GM23338 (cell line): ENCODE results near the gene GPR83. TPM values are rescaled to one million over a fixed set of nuclear protein-coding genes. Genes with fewer than 3 reads are reported as not detected.

ENCODE experiments used
- ATAC-seq: fragments of 200-7000 bp; cut with Tn5 transposase; 3 replicates; pipeline ENCODE4 v1.9.1; 2020
- DNase-seq: peaks from one replicate; pipeline ENCODE4 v3.0.0-alpha.2; 2015; ENCODE audit warnings: low spot score
- H2AFZ ChIP-seq: fragments of 200-600 bp; sonication (generic); 2 replicates; pipeline ENCODE4 v1.8.0; 2016; ENCODE audit warnings: antibody characterized with exemption, mild to moderate bottlenecking, moderate library complexity
- H3F3A ChIP-seq: fragments of 200-600 bp; sonication (generic); replicated peaks from 2 replicates; pipeline ENCODE4 v1.8.0; 2017; ENCODE audit warnings: antibody characterized with exemption, mixed run types, low read depth
- H3K27ac ChIP-seq: fragments of 200-600 bp; sonication (generic); 2 replicates; pipeline ENCODE4 v1.6.1; 2016; ENCODE audit warnings: low read depth
- H3K27me3 ChIP-seq: fragments of 200-600 bp; sonication (generic); 2 replicates; pipeline ENCODE4 v1.8.0; 2016; ENCODE audit warnings: mild to moderate bottlenecking, mixed run types, moderate library complexity; ENCODE audit not compliant: insufficient read depth
- H3K36me3 ChIP-seq: fragments of 200-600 bp; sonication (generic); 2 replicates; pipeline ENCODE4 v1.8.0; 2016; ENCODE audit warnings: mild to moderate bottlenecking; ENCODE audit not compliant: insufficient read depth
- H3K4me1 ChIP-seq: fragments of 200-600 bp; sonication (generic); 2 replicates; pipeline ENCODE4 v1.8.0; 2016; ENCODE audit warnings: mild to moderate bottlenecking, moderate library complexity; ENCODE audit not compliant: insufficient read depth
- H3K4me2 ChIP-seq: fragments of 200-600 bp; sonication (generic); 2 replicates; pipeline ENCODE4 v1.7.1; 2017; ENCODE audit warnings: mixed run types
- H3K4me3 ChIP-seq: fragments of 200-600 bp; sonication (generic); 2 replicates; pipeline ENCODE4 v1.6.1; 2016; ENCODE audit warnings: mixed run types
- H3K79me2 ChIP-seq: fragments of 200-600 bp; sonication (generic); replicated peaks from 2 replicates; pipeline ENCODE4 v1.8.0; 2017; ENCODE audit warnings: mild to moderate bottlenecking; ENCODE audit not compliant: insufficient read depth
- H3K9me2 ChIP-seq: fragments of 200-600 bp; sonication (generic); 2 replicates; pipeline ENCODE4 v1.8.0; 2017; ENCODE audit not compliant: insufficient read depth
- H4K20me1 ChIP-seq: fragments of 200-600 bp; sonication (generic); replicated peaks from 2 replicates; pipeline ENCODE4 v1.8.0; 2017; ENCODE audit warnings: mild to moderate bottlenecking; ENCODE audit not compliant: insufficient read depth
- H3K27ac Mint-ChIP-seq: 2 replicates; pipeline ENCODE4 v1.8.0; 2020; ENCODE audit warnings: inconsistent platforms, mild to moderate bottlenecking, moderate library complexity, mixed read lengths
- H3K27me3 Mint-ChIP-seq: 3 replicates; pipeline ENCODE4 v1.8.0; 2022; ENCODE audit warnings: low read depth, mild to moderate bottlenecking, moderate library complexity, mixed read lengths, inconsistent platforms; ENCODE audit not compliant: insufficient read depth, poor library complexity
- H3K36me3 Mint-ChIP-seq: 3 replicates; pipeline ENCODE4 v1.8.0; 2021; ENCODE audit warnings: low read depth, mild to moderate bottlenecking, inconsistent platforms, moderate library complexity, mixed read lengths
- H3K4me1 Mint-ChIP-seq: 3 replicates; pipeline ENCODE4 v1.8.0; 2020; ENCODE audit warnings: mild to moderate bottlenecking, inconsistent platforms, mixed read lengths
- H3K4me3 Mint-ChIP-seq: 3 replicates; pipeline ENCODE4 v1.8.0; 2021; ENCODE audit warnings: moderate library complexity, mild to moderate bottlenecking, inconsistent platforms, mixed read lengths
- H3K9me3 Mint-ChIP-seq: 3 replicates; pipeline ENCODE4 v1.8.0; 2020; ENCODE audit warnings: moderate library complexity, mild to moderate bottlenecking, inconsistent platforms, mixed read lengths
- CREB1 ChIP-seq: fragments of 250-450 bp; sonication (Bioruptor Pico); IDR thresholded peaks from 2 replicates; pipeline ENCODE4 v1.5.0; 2020; ENCODE audit warnings: low read depth, mild to moderate bottlenecking, moderate library complexity
- EZH2 ChIP-seq: fragments of 200-600 bp; sonication (generic); IDR thresholded peaks from one replicate; pipeline ENCODE4 v1.8.0; 2017; ENCODE audit warnings: antibody characterized with exemption, mild to moderate bottlenecking, low read depth; ENCODE audit not compliant: unreplicated experiment
- EZH2phosphoT487 ChIP-seq: fragments of 200-600 bp; sonication (generic); IDR thresholded peaks from one replicate; pipeline ENCODE4 v1.8.1; 2018; ENCODE audit warnings: antibody characterized with exemption; ENCODE audit not compliant: unreplicated experiment
- JUNB ChIP-seq: IDR thresholded peaks from one replicate; pipeline ENCODE4 v1.6.1; 2016; ENCODE audit warnings: antibody characterized with exemption; ENCODE audit not compliant: unreplicated experiment
- NANOG ChIP-seq: IDR thresholded peaks from 2 replicates; pipeline ENCODE4 v1.6.1; 2016; ENCODE audit warnings: antibody characterized with exemption, borderline replicate concordance
- POLR2AphosphoS5 ChIP-seq: IDR thresholded peaks from 2 replicates; pipeline ENCODE4 v1.6.1; 2016; ENCODE audit warnings: antibody characterized with exemption, low read depth
- STAT1 ChIP-seq: IDR thresholded peaks from one replicate; pipeline ENCODE4 v1.6.1; 2016; ENCODE audit warnings: antibody characterized with exemption; ENCODE audit not compliant: unreplicated experiment
- ZNF114 ChIP-seq: fragments of 250-450 bp; sonication (Bioruptor Pico); IDR thresholded peaks from 2 replicates; pipeline ENCODE4 v1.5.0; 2020; ENCODE audit warnings: mild to moderate bottlenecking, moderate library complexity
- ZNF331 ChIP-seq: fragments of 250-450 bp; sonication (Bioruptor Pico); IDR thresholded peaks from 2 replicates; pipeline ENCODE4 v1.5.0; 2020; ENCODE audit warnings: low read depth, mild to moderate bottlenecking, moderate library complexity
- polyA plus RNA-seq: library from polyadenylated mRNA; unstranded; fragments of >200 nt; fragmentation: Nextera tagmentation; extraction: Ambion mirVana; gene quantifications from 2 replicates; pipeline ENCODE4 v1.2.1, GENCODE V29; 2016
- total RNA-seq: library from RNA; depleted of rRNA; stranded (reverse); fragments of >200 nt; shearing (Covaris generic); gene quantifications from 2 replicates; pipeline ENCODE4 v1.2.3, GENCODE V29; 2014
- TF ChIP-seq, protein P1 (sequence below): IDR thresholded peaks from 2 replicates; pipeline ENCODE4 v1.6.1; 2016; ENCODE audit warnings: antibody characterized with exemption
- TF ChIP-seq, protein P2 (sequence below): fragments of 250-450 bp; sonication (Bioruptor Pico); IDR thresholded peaks from 2 replicates; pipeline ENCODE4 v1.5.0; 2020; ENCODE audit warnings: mild to moderate bottlenecking, moderate library complexity
- TF ChIP-seq, protein P3 (sequence below): IDR thresholded peaks from one replicate; pipeline ENCODE4 v1.6.1; 2018; ENCODE audit warnings: antibody characterized with exemption; ENCODE audit not compliant: unreplicated experiment
- TF ChIP-seq, protein P4 (sequence below), 2 experiments: fragments of 200-600 bp in 1 of 2; sonication (generic) in 1 of 2; conservative IDR thresholded peaks; 2 replicates each; pipeline versions ENCODE4 v1.5.1 to v1.6.1; 2016 to 2017; ENCODE audit warnings: antibody characterized with exemption in 2 of 2, low read depth in 2 of 2, mild to moderate bottlenecking in 2 of 2, moderate library complexity in 1 of 2

Gene GPR83
- total and polyA plus RNA-seq, 2 experiments from 2014 or later: 0.17 to 0.18 TPM

DNA sequence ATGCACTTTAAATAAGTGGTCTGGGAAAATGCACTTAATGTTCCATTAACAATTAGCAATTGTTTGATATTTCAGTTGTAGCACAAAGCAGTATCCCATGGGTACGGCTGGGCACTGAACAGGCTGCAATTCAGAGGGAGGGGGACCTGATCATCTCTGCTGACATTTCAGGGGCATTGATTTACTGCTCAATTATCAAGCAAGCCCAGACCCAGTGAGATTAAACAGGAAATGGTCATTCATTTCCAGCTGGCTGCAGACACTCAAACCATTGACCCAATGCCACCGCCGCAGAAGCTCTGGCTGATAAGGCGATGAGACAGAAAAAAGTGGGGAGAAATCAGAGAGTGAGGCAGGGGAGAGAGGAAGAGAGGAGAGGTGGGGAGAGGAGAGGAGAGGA lies 1.2 kb downstream of the GPR83 start:
- TF ChIP-seq, protein P1, sequence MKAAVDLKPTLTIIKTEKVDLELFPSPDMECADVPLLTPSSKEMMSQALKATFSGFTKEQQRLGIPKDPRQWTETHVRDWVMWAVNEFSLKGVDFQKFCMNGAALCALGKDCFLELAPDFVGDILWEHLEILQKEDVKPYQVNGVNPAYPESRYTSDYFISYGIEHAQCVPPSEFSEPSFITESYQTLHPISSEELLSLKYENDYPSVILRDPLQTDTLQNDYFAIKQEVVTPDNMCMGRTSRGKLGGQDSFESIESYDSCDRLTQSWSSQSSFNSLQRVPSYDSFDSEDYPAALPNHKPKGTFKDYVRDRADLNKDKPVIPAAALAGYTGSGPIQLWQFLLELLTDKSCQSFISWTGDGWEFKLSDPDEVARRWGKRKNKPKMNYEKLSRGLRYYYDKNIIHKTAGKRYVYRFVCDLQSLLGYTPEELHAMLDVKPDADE: no peak
- TF ChIP-seq, protein P2, sequence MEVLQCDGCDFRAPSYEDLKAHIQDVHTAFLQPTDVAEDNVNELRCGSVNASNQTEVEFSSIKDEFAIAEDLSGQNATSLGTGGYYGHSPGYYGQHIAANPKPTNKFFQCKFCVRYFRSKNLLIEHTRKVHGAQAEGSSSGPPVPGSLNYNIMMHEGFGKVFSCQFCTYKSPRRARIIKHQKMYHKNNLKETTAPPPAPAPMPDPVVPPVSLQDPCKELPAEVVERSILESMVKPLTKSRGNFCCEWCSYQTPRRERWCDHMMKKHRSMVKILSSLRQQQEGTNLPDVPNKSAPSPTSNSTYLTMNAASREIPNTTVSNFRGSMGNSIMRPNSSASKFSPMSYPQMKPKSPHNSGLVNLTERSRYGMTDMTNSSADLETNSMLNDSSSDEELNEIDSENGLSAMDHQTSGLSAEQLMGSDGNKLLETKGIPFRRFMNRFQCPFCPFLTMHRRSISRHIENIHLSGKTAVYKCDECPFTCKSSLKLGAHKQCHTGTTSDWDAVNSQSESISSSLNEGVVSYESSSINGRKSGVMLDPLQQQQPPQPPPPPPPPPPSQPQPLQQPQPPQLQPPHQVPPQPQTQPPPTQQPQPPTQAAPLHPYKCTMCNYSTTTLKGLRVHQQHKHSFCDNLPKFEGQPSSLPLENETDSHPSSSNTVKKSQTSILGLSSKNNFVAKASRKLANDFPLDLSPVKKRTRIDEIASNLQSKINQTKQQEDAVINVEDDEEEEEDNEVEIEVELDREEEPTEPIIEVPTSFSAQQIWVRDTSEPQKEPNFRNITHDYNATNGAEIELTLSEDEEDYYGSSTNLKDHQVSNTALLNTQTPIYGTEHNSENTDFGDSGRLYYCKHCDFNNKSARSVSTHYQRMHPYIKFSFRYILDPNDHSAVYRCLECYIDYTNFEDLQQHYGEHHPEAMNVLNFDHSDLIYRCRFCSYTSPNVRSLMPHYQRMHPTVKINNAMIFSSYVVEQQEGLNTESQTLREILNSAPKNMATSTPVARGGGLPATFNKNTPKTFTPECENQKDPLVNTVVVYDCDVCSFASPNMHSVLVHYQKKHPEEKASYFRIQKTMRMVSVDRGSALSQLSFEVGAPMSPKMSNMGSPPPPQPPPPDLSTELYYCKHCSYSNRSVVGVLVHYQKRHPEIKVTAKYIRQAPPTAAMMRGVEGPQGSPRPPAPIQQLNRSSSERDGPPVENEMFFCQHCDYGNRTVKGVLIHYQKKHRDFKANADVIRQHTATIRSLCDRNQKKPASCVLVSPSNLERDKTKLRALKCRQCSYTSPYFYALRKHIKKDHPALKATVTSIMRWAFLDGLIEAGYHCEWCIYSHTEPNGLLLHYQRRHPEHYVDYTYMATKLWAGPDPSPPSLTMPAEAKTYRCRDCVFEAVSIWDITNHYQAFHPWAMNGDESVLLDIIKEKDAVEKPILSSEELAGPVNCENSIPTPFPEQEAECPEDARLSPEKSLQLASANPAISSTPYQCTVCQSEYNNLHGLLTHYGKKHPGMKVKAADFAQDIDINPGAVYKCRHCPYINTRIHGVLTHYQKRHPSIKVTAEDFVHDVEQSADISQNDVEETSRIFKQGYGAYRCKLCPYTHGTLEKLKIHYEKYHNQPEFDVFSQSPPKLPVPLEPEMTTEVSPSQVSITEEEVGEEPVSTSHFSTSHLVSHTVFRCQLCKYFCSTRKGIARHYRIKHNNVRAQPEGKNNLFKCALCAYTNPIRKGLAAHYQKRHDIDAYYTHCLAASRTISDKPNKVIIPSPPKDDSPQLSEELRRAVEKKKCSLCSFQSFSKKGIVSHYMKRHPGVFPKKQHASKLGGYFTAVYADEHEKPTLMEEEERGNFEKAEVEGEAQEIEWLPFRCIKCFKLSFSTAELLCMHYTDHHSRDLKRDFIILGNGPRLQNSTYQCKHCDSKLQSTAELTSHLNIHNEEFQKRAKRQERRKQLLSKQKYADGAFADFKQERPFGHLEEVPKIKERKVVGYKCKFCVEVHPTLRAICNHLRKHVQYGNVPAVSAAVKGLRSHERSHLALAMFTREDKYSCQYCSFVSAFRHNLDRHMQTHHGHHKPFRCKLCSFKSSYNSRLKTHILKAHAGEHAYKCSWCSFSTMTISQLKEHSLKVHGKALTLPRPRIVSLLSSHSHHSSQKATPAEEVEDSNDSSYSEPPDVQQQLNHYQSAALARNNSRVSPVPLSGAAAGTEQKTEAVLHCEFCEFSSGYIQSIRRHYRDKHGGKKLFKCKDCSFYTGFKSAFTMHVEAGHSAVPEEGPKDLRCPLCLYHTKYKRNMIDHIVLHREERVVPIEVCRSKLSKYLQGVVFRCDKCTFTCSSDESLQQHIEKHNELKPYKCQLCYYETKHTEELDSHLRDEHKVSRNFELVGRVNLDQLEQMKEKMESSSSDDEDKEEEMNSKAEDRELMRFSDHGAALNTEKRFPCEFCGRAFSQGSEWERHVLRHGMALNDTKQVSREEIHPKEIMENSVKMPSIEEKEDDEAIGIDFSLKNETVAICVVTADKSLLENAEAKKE: no peak
- TF ChIP-seq, protein P3, sequence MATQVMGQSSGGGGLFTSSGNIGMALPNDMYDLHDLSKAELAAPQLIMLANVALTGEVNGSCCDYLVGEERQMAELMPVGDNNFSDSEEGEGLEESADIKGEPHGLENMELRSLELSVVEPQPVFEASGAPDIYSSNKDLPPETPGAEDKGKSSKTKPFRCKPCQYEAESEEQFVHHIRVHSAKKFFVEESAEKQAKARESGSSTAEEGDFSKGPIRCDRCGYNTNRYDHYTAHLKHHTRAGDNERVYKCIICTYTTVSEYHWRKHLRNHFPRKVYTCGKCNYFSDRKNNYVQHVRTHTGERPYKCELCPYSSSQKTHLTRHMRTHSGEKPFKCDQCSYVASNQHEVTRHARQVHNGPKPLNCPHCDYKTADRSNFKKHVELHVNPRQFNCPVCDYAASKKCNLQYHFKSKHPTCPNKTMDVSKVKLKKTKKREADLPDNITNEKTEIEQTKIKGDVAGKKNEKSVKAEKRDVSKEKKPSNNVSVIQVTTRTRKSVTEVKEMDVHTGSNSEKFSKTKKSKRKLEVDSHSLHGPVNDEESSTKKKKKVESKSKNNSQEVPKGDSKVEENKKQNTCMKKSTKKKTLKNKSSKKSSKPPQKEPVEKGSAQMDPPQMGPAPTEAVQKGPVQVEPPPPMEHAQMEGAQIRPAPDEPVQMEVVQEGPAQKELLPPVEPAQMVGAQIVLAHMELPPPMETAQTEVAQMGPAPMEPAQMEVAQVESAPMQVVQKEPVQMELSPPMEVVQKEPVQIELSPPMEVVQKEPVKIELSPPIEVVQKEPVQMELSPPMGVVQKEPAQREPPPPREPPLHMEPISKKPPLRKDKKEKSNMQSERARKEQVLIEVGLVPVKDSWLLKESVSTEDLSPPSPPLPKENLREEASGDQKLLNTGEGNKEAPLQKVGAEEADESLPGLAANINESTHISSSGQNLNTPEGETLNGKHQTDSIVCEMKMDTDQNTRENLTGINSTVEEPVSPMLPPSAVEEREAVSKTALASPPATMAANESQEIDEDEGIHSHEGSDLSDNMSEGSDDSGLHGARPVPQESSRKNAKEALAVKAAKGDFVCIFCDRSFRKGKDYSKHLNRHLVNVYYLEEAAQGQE: no peak
- TF ChIP-seq, protein P4, sequence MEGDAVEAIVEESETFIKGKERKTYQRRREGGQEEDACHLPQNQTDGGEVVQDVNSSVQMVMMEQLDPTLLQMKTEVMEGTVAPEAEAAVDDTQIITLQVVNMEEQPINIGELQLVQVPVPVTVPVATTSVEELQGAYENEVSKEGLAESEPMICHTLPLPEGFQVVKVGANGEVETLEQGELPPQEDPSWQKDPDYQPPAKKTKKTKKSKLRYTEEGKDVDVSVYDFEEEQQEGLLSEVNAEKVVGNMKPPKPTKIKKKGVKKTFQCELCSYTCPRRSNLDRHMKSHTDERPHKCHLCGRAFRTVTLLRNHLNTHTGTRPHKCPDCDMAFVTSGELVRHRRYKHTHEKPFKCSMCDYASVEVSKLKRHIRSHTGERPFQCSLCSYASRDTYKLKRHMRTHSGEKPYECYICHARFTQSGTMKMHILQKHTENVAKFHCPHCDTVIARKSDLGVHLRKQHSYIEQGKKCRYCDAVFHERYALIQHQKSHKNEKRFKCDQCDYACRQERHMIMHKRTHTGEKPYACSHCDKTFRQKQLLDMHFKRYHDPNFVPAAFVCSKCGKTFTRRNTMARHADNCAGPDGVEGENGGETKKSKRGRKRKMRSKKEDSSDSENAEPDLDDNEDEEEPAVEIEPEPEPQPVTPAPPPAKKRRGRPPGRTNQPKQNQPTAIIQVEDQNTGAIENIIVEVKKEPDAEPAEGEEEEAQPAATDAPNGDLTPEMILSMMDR (conservative IDR thresholded peaks at IDR 0.05; ENCODE audit: low read depth in 2 of 2): no peak
- TF ChIP-seq ZNF114 (CRISPR knock-in tag): no peak
- TF ChIP-seq NANOG: no peak
- TF ChIP-seq ZNF331 (CRISPR knock-in tag): no peak
- no peak for TF ChIP-seq POLR2AphosphoS5
- no peak for TF ChIP-seq EZH2phosphoT487
- no peak for TF ChIP-seq EZH2
- TF ChIP-seq STAT1: no peak
- TF ChIP-seq JUNB: no peak
- no peak for TF ChIP-seq CREB1 (CRISPR knock-in tag)
- peaks cover 13% of the 10 kb centered on the region for H3K4me1 Mint-ChIP-seq
- 0 out of 2 replicates have a peak, but pooled peaks cover 4% of the 10 kb centered on the region for H3K9me2 ChIP-seq
- H3K27ac ChIP-seq: no peak overlapping the region
- H3K79me2 ChIP-seq: no peaks in the 10 kb centered on the region
- no peak overlapping the region; the same call in 1 of the 2 replicates for H2AFZ ChIP-seq
- peaks cover 12% of the 10 kb centered on the region for H3K4me1 ChIP-seq
- H3K9me3 Mint-ChIP-seq: peaks cover 6% of the 10 kb centered on the region; the same call in 2 of the 3 replicates
- peaks cover 39% of the 10 kb centered on the region for H3K27me3 ChIP-seq
- H3K36me3 ChIP-seq: no peaks in the 10 kb centered on the region
- ATAC-seq (no peak), DNase-seq (no peak)
- no peaks in the 10 kb centered on the region for H3F3A ChIP-seq
- H3K4me3 Mint-ChIP-seq: peak overlapping the region; percentile 86
- H3K27ac Mint-ChIP-seq: no peak overlapping the region
- H3K4me2 ChIP-seq: peak overlapping the region; percentile 92; the same call in 1 of the 2 replicates
- peak overlapping the region; percentile 75 for H3K4me3 ChIP-seq
- no peaks in the 10 kb centered on the region for H4K20me1 ChIP-seq
- H3K27me3 Mint-ChIP-seq: peaks cover 38% of the 10 kb centered on the region
- H3K36me3 Mint-ChIP-seq: no peaks in the 10 kb centered on the region; the same call in 2 of the 3 replicates
